Activated CD8-positive, alpha-beta memory T cell treated with anti-CD3 and anti-CD28 coated beads for 24 hours (primary cell): ENCODE results near the gene ASXL2.
"Not testable (repeated sequence)": the region's sequence is repeated elsewhere in the genome, so short reads cannot be mapped to it uniquely, and the experiment has no call there.

Experiments used
- DNase-seq: peaks from one replicate; pipeline ENCODE4 v3.0.0-alpha.2; 2020

Gene ASXL2

GRCh38 chr2:25878361-25879132 lies at the start of gene ASXL2:
Gene ASXL2, minus strand, starts transcription at chr2:25878487. Its CDS starts 265 bp downstream, at chr2:25878222.
- DNase-seq = peak; percentile 96

- DNase-seq = no peak
Measured at GRCh38 chr2:25926984-25927756, 48.9 kb upstream of the ASXL2 start.

- no peak for DNase-seq
Measured at GRCh38 chr2:25922501-25922900, 44.2 kb upstream of the ASXL2 start.

- DNase-seq = no peak
Measured at GRCh38 chr2:25920786-25921415, 42.6 kb upstream of the ASXL2 start.

- no peak for DNase-seq
Measured at GRCh38 chr2:25920336-25920735, 42.0 kb upstream of the ASXL2 start.

GRCh38 chr2:25917832-25918231 lies 39.5 kb upstream of the ASXL2 start:
- no peak for DNase-seq

- DNase-seq = not testable (repeated sequence)
Measured at GRCh38 chr2:25917411-25917810, 39.1 kb upstream of the ASXL2 start.

- DNase-seq = peak; percentile 74
Measured at GRCh38 chr2:25915944-25916772, 37.9 kb upstream of the ASXL2 start.

GRCh38 chr2:25915411-25915810 lies 37.1 kb upstream of the ASXL2 start:
- not testable (repeated sequence) for DNase-seq

- not testable (repeated sequence) for DNase-seq
Measured at GRCh38 chr2:25913696-25913973, 35.3 kb upstream of the ASXL2 start.

GRCh38 chr2:25912851-25913695 lies 34.8 kb upstream of the ASXL2 start:
- no peak for DNase-seq

- DNase-seq = not testable (repeated sequence)
Measured at GRCh38 chr2:25909574-25909973, 31.3 kb upstream of the ASXL2 start.

- no peak for DNase-seq
Measured at GRCh38 chr2:25905126-25905525, 26.8 kb upstream of the ASXL2 start.

- DNase-seq = no peak
Measured at GRCh38 chr2:25903216-25903776, 25.0 kb upstream of the ASXL2 start.

- DNase-seq = no peak
Measured at GRCh38 chr2:25899404-25899970, 21.2 kb upstream of the ASXL2 start.

GRCh38 chr2:25897506-25897905 lies 19.2 kb upstream of the ASXL2 start:
- DNase-seq = no peak

- DNase-seq = not testable (repeated sequence)
Measured at GRCh38 chr2:25896308-25896707, 18.0 kb upstream of the ASXL2 start.

- DNase-seq = no peak
Measured at GRCh38 chr2:25895610-25896009, 17.3 kb upstream of the ASXL2 start.

GRCh38 chr2:25895018-25895417 lies 16.7 kb upstream of the ASXL2 start:
- no peak for DNase-seq

- no peak for DNase-seq
Measured at GRCh38 chr2:25894135-25894830, 16.0 kb upstream of the ASXL2 start.

- DNase-seq = no peak
Measured at GRCh38 chr2:25891672-25892071, 13.4 kb upstream of the ASXL2 start.
